GM12872 (cell line): Measurements from ENCODE around the gene TTN.
A peak's percentile ranks its signal among the peaks of the same experiment; 100 is the strongest.

Experiments used
- CTCF ChIP-seq: IDR thresholded peaks from 3 replicates; pipeline ENCODE4 v1.5.1; 2011; ENCODE audit warnings: low read depth, mild to moderate bottlenecking, low read length, moderate library complexity; ENCODE audit not compliant: insufficient read depth

TTN gene

DNA sequence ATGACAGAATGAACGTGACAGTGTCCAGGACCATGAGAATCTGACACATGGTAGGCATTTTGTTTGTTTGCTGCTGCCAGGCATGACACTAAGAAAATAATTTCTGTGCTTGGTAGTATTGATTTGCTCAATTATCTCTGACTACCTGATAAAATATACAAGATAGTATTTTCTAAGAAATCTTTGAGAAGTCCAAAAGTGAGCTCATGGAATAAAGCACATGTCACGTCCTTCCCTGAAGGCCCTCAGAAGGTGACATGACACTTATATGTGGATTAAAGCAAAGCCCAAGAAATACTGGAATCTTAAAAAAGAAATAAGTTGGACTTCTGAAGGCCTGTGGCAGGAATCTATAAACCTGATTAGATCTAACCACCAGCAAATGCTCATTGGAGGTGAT is 3.8 kb upstream of the TTN start:
- no peak for TF ChIP-seq CTCF

- TF ChIP-seq CTCF: no peak
These were observed 3.2 kb upstream of the TTN start for GRCh38 chr2:178810422-178810821.

GRCh38 chr2:178806543-178806942 is 680 bp downstream of the TTN start:
- no peak for TF ChIP-seq CTCF

DNA sequence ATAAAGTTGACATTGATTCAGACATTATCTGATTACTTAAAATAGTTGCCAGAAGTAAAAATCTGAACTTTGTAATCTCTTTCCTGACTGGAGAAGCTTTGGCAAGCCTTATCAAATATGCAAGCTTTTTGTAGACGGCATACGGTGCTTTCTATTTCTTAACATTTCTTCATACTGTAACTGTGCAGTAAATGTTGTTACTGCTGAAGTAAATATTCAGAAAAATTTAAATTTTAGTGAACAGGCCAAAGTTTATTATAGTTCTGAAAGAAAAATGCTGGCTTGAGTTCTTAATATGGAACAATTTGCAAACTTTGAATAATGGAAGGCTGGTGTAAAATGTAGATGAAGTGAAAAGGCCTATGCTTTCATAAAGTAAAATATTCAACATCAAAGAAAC is 1.8 kb downstream of the TTN start:
- TF ChIP-seq CTCF: no peak

DNA sequence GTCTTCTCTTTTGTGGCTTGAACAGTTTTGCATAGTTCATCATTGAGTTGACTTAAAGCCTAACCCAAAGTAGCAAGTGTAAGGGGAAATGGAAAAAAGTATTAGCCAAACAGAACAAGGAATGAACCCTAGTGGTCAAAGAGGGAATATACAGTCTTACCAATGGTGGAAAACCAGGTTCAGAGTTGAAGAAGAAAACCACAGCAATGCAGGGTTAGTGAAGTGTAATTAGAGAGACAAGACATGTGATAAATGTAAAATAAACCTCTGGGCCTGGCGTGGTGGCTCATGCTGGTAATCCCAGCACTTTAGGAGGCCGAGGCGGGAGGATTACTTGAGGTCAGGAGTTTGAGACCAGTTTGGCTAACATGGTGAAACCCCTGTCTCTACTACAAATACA is 2.4 kb downstream of the TTN start:
- peak; percentile 68 for TF ChIP-seq CTCF

- TF ChIP-seq CTCF: no peak
These were observed 6.7 kb downstream of the TTN start for GRCh38 chr2:178800510-178800909.

DNA sequence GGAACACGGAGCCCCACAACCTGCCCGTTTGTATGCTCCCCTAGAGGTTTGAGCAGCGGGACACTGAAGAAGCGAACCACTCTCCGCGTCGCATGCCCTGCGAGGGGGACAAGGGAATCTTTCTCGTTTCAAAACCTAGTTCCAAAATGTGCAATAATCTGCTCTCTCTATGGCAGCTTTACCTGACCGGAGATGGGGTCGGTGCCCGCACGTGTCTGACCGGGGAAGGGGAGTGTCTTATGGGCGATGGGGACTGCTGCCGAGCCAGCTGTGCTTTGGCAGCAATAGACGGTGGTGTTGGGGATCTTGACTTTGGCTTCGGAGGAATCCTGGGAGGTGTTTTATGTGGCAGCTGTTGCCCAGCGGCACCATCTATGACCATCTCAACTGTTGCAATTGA is 7.9 kb downstream of the TTN start:
- no peak for TF ChIP-seq CTCF
